Common myeloid progenitor, CD34-positive (primary cell): ENCODE data around the gene C6orf132.
A peak's percentile ranks its signal among the peaks of the same experiment; 100 is the strongest.

ENCODE experiments used
- CTCF ChIA-PET: fragments of 350-600 bp; sonication (Branson Sonifier 250); formaldehyde crosslinking; loops from one replicate; lab custom pipeline; 2021; ENCODE audit warnings: antibody characterized with exemption; lab: Charles Lee
- POLR2A ChIA-PET: fragments of 350-600 bp; sonication (Branson Sonifier 250); formaldehyde crosslinking; loops from one replicate; lab custom pipeline; 2021; ENCODE audit warnings: antibody characterized with exemption; lab: Charles Lee
- DNase-seq, 3 donors: peaks; one replicate each; pipeline versions ENCODE4 v3.0.0 to v3.0.0-alpha.2; 2013
- H3K27ac ChIP-seq, 2 experiments: 1 replicate in 1 of 2; 2 replicates in 1 of 2; pipeline ENCODE4 v1.7.0; 2013; ENCODE audit warnings: inconsistent platforms in 2 of 2, low read length in 2 of 2, mild to moderate bottlenecking in 2 of 2, low read depth in 1 of 2, moderate library complexity in 1 of 2; ENCODE audit not compliant: severe bottlenecking in 2 of 2, insufficient read depth in 1 of 2, poor library complexity in 1 of 2
- H3K27me3 ChIP-seq, 5 experiments: replicated peaks in 2 of 5; 1 replicate in 3 of 5; 2 replicates in 2 of 5; pipeline versions ENCODE4 v1.6.1 to v1.7.0; 2013; ENCODE audit warnings: low read length in 4 of 5, mild to moderate bottlenecking in 2 of 5, moderate library complexity in 2 of 5, inconsistent platforms in 1 of 5; ENCODE audit not compliant: insufficient read depth in 5 of 5, control insufficient read depth in 4 of 5
- H3K36me3 ChIP-seq, 4 experiments: 1 replicate in 2 of 4; 2 replicates in 2 of 4; pipeline versions ENCODE4 v1.6.1 to v1.7.0; 2013; ENCODE audit warnings: low read length in 3 of 4, control low read depth in 1 of 4, mild to moderate bottlenecking in 1 of 4; ENCODE audit not compliant: control insufficient read depth in 4 of 4, insufficient read depth in 4 of 4
- H3K4me1 ChIP-seq, 4 experiments: 1 replicate in 3 of 4; 2 replicates in 1 of 4; pipeline versions ENCODE4 v1.6.1 to v1.7.1; 2013; ENCODE audit warnings: low read length in 3 of 4, mild to moderate bottlenecking in 3 of 4, control low read depth in 1 of 4, inconsistent platforms in 1 of 4, moderate library complexity in 1 of 4; ENCODE audit not compliant: control insufficient read depth in 4 of 4, insufficient read depth in 4 of 4; ENCODE audit errors: control extremely low read depth in 1 of 4
- H3K4me3 ChIP-seq, 7 experiments: 1 replicate in 4 of 7; 2 replicates in 3 of 7; pipeline versions ENCODE4 v1.5.1 to v1.7.0; 2013; ENCODE audit warnings: mild to moderate bottlenecking in 7 of 7, low read length in 6 of 7, moderate library complexity in 6 of 7, inconsistent platforms in 2 of 7, low read depth in 2 of 7, control low read depth in 1 of 7; ENCODE audit not compliant: insufficient read depth in 4 of 7, control insufficient read depth in 1 of 7; ENCODE audit errors: extremely low read depth in 1 of 7
- H3K9me3 ChIP-seq, 5 experiments: 1 replicate in 4 of 5; 2 replicates in 1 of 5; pipeline versions ENCODE4 v1.6.1 to v1.7.1; 2013; ENCODE audit warnings: low read length in 4 of 5, mild to moderate bottlenecking in 2 of 5, inconsistent platforms in 1 of 5, low read depth in 1 of 5, moderate library complexity in 1 of 5; ENCODE audit not compliant: control insufficient read depth in 4 of 5, insufficient read depth in 2 of 5; ENCODE audit errors: control extremely low read depth in 1 of 5
- WGBS: methylation state at CpG from one replicate; pipeline ENCODE4 v1.1.5; 2013; ENCODE audit not compliant: insufficient coverage; 5-methylcytosine and 5-hydroxymethylcytosine counted together

C6orf132 gene

DNA sequence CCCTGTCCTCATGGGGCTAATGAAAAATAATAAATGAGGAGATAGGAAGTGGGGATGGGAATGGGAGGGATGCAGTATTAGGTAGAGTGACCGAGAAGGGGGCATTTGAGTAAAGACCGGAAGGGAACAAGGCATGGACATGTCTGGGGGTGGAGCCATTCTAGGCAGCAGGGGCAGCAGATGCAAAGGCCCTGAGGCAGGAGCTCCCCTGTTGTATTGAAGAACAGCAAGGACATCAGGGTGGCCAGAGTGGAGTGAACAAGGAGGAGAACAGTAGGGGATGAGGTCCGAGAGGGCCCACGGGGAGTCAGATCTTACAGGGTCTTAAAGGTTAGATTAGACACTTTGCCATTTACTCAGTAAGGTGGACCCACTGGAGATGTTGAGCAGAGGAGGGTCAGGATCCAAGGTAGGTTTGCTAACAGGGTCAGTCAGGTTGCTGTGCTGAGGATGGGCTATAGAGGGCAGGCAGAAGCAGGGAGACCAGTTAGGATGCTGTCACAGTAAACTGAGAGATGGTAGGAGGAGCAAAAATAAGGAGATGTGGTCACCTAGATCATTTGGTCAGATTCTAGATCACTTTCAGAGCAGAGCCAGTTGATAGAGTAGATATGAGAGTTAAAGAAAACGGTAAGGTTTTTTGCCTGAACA is 73.4 kb downstream of the C6orf132 start:
- Histone ChIP-seq H3K4me3 (no peak overlapping the region), H3K36me3 (peaks cover 16 to 84% (median 63%) of the 10 kb centered on the region in 4 experiments)
- CTCF ChIA-PET, result interaction anchor here (1.1 to 1.2 kb wide), 2 partner anchors 18 to 32 kb away, joined by 3 to 5 read pairs; partner anchors contain the start of gene TAF8

GRCh38 chr6:42068173-42068572 is 74.2 kb downstream of the C6orf132 start:
- ChIA-PET CTCF (interaction anchor here (0.9 to 1.1 kb wide), 3 partner anchors 8 to 96 kb away, joined by 3 to 5 read pairs (median 4); partner anchors contain the start of gene TAF8), POLR2A (no interaction called here)
- Histone ChIP-seq H3K27me3 (no peaks in the 10 kb centered on the region), H3K9me3 (no peaks in the 10 kb centered on the region), H3K4me3 (no peak overlapping the region), H3K27ac (no peak overlapping the region), H3K4me1 (no peaks in the 10 kb centered on the region), H3K36me3 (peaks cover 17 to 83% (median 61%) of the 10 kb centered on the region in 4 experiments)
- WGBS, result 98% methylated on average over 7 of the region's 7 CpGs
- no peak for DNase-seq

More for the DNA sequence above, 73.4 kb downstream of the C6orf132 start:
- DNase-seq, result no peak
- Histone ChIP-seq H3K27me3 (no peaks in the 10 kb centered on the region), H3K27ac (no peak overlapping the region), H3K9me3 (no peaks in the 10 kb centered on the region), H3K4me1 (no peaks in the 10 kb centered on the region)
- POLR2A ChIA-PET, result no interaction called here
- WGBS, result 100% methylated on average over 5 of the region's 5 CpGs

DNA sequence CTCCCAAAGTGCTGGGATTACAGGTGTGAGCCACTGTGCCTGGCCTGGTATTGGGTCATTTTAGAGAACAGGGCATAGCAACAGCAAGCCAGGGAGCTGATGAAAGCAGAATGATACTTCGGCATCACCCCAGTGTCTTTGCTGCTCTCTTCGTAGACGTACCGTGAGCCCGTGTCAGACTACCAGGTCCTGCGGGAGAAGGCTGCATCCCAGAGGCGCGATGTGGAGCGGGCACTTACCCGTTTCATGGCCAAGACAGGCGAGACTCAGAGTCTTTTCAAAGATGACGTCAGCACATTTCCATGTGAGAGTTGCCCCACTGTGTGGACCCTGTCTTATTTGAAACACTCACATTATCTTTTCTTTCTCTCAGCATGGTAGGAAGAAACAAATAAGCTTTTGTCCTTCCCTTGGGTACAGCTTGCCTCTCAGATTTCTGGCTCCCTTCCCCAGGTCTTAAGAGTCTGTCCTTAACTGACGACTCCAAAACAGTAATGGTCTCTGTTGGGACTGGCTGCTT is 76.2 kb downstream of the C6orf132 start:
- no peak overlapping the region for H3K27ac ChIP-seq
- H3K27me3 ChIP-seq, result no peaks in the 10 kb centered on the region
- H3K4me3 ChIP-seq, result no peak overlapping the region
- 98% methylated on average over 13 of the region's 13 CpGs for WGBS
- peaks cover 14 to 80% (median 56%) of the 10 kb centered on the region in 4 experiments for H3K36me3 ChIP-seq
- no peak for DNase-seq
- no peaks in the 10 kb centered on the region for H3K4me1 ChIP-seq
- ChIA-PET CTCF (interaction anchor here (0.9 to 2.7 kb wide), 4 partner anchors 8 to 38 kb away, joined by 3 to 8 read pairs (median 6); no protein-coding TSS in a partner anchor), POLR2A (interaction anchor here (0.5 kb wide), 1 partner anchor 96 kb away, joined by 3 read pairs; no protein-coding TSS in a partner anchor)
- no peaks in the 10 kb centered on the region for H3K9me3 ChIP-seq

DNA sequence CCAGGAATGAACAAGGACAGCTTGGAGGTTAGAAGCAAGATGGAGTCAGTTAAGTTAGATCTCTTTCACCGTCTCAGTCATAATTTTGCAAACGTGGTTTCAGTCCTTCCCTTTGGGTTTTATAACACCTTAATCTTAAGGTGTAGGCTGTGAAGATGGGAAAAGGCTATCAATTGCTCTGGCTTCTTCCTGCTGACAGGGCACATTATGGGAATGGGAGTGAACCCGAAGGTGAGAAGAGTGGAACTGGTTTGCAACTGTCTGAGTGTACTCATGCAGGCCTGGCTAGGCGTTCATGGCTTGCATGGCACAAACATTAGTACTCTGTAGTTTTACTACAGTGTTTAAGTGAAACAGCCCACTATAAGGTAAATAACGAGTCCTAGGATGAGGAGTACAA is 82.7 kb downstream of the C6orf132 start:
- H3K36me3 ChIP-seq, result peaks cover 31 to 84% (median 53%) of the 10 kb centered on the region in 4 experiments
- no peak for DNase-seq
- POLR2A ChIA-PET, result interaction anchor here (0.6 to 1.5 kb wide), 2 partner anchors 9 to 53 kb away, joined by 4 to 6 read pairs; partner anchors contain the start of gene TAF8
- no peak overlapping the region for H3K27ac ChIP-seq
- CTCF ChIA-PET, result no interaction called here
- WGBS, result 95% methylated on average over 3 of the region's 5 CpGs
- no peaks in the 10 kb centered on the region for H3K27me3 ChIP-seq
- H3K9me3 ChIP-seq, result peaks cover 0 to 3% (median 0%) of the 10 kb centered on the region in 5 experiments
- H3K4me1 ChIP-seq, result no peaks in the 10 kb centered on the region
- H3K4me3 ChIP-seq, result no peak overlapping the region

- CTCF ChIA-PET, result interaction anchor here (1.1 to 1.4 kb wide), 3 partner anchors 9 to 161 kb away, joined by 3 to 5 read pairs (median 4); no protein-coding TSS in a partner anchor
- peaks cover 5 to 32% (median 22%) of the 10 kb centered on the region in 4 experiments for H3K4me1 ChIP-seq
- H3K9me3 ChIP-seq, result no peaks in the 10 kb centered on the region
- no peak for DNase-seq
- H3K4me3 ChIP-seq, result no peak overlapping the region
- POLR2A ChIA-PET, result no interaction called here
- peaks cover 16 to 52% (median 37%) of the 10 kb centered on the region in 4 experiments for H3K36me3 ChIP-seq
- no peaks in the 10 kb centered on the region for H3K27me3 ChIP-seq
- no peak overlapping the region for H3K27ac ChIP-seq
Observed at GRCh38 chr6:42053601-42054000, 88.8 kb downstream of the C6orf132 start.

- Histone ChIP-seq H3K9me3 (no peaks in the 10 kb centered on the region), H3K4me1 (peaks cover 21 to 53% (median 44%) of the 10 kb centered on the region in 4 experiments), H3K27ac (peak overlapping the region; percentile 72 to 91), H3K4me3 (peak overlapping the region in 6 of 7 experiments; percentile 89 to 98 (median 94)), H3K27me3 (no peaks in the 10 kb centered on the region), H3K36me3 (peaks cover 9 to 29% (median 19%) of the 10 kb centered on the region in 4 experiments)
- POLR2A ChIA-PET, result interaction anchor here (0.6 to 1.8 kb wide), 4 partner anchors 109 to 828 kb away, joined by 3 to 5 read pairs (median 4); partner anchors contain the start of genes CCND3, RPL7L1, TOMM6 and USP49
- CTCF ChIA-PET, result interaction anchor here (0.9 to 16.8 kb wide), 5 partner anchors 17 to 275 kb away, joined by 3 to 180 read pairs (median 4); partner anchors contain the start of genes CCND3 and TOMM6
- DNase-seq, result no peak
- WGBS, result 49% methylated on average over 5 of the region's 8 CpGs
Observed at GRCh38 chr6:42051268-42051653, 91.2 kb downstream of the C6orf132 start.
